Vagina (tissue), 2 donors: ENCODE results near the gene FOXF1.
A peak's percentile ranks its signal among the peaks of the same experiment; 100 is the strongest.

Experiments
- CTCF ChIP-seq, 3 experiments: fragments of 450-650 bp in 2 of 3; fragments of 200-600 bp in 1 of 3; sonication (generic) in 1 of 3; IDR thresholded peaks; one replicate each; pipeline ENCODE4 v1.5.1; 2017 to 2019; ENCODE audit warnings: antibody characterized with exemption in 3 of 3, mild to moderate bottlenecking in 2 of 3, moderate library complexity in 2 of 3
- POLR2A ChIP-seq, 2 donors: fragments of 450-650 bp; IDR thresholded peaks; one replicate each; pipeline ENCODE4 v1.6.1; 2017; ENCODE audit warnings: antibody characterized with exemption in 2 of 2, mild to moderate bottlenecking in 2 of 2, moderate library complexity in 2 of 2
- POLR2AphosphoS5 ChIP-seq, 2 donors: sonication (generic); formaldehyde crosslinking; IDR thresholded peaks; one replicate each; pipeline ENCODE4 v1.9.0; 2017; ENCODE audit warnings: antibody characterized with exemption in 2 of 2, mild to moderate bottlenecking in 2 of 2, low read depth in 1 of 2; ENCODE audit not compliant: insufficient read depth in 1 of 2

- TF ChIP-seq POLR2AphosphoS5 (IDR thresholded peaks at IDR 0.05; ENCODE audit: insufficient read depth in 1 of 2, low read depth in 1 of 2): peak in 1 of 2 donors; percentile 17
- no peak for TF ChIP-seq CTCF (IDR thresholded peaks at IDR 0.05)
- no peak for TF ChIP-seq POLR2A (IDR thresholded peaks at IDR 0.05)
These were observed 11.5 kb upstream of the FOXF1 start for GRCh38 chr16:86498671-86499439.
